ENCODE results near the gene LPIN2.

Gene LPIN2

DNA sequence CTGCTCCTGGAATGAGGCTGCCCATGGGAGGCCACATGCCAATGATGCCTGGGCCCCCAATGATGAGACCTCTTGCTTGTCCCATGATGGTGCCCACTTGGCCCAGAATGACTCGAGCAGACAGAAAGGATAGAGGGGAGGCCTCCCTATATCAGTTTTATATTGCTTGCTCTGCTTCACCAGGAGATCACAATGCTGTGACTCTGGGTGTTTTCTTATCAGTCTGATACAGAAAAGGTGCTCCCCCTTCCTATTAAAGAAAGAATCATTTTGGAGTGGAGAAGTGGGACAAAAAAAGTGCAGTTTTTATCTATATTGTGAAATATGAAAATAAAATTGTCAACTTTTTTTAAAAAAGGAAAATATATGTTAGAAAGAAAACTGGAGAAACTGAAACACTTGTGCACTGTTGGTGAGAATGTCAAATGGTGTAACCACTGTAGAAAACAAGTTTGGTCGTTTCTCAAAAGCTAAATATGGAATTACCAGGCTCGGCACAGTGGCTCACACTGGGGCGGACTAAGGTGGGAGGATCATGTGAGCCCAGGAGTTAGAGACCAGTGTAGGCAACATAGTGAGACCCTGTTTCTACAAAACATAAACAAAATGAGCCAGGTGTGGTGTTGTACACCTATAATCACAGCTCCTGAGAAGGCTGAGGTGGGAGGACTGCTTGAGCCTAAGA is 21.8 kb downstream of the LPIN2 start:
- Histone ChIP-seq H3K4me1 (ENCODE audit: control insufficient read depth, low read length) (peaks cover 5% of the 10 kb centered on the region), H3K9me2 (replicated peaks; ENCODE audit: control insufficient read depth, low read length) (no peaks in the 10 kb centered on the region), H3K27me3 (ENCODE audit: control insufficient read depth, low read length) (no peaks in the 10 kb centered on the region), H3K9me3 (ENCODE audit: control insufficient read depth, insufficient read depth, low read length) (no peaks in the 10 kb centered on the region), H3K4me2 (ENCODE audit: low read length) (no peak overlapping the region), H3K27ac (ENCODE audit: low read depth, low read length) (no peak overlapping the region), H3K36me3 (ENCODE audit: control insufficient read depth, low read length) (no peaks in the 10 kb centered on the region), H4K20me1 (ENCODE audit: control insufficient read depth, insufficient read depth, low read depth, low read length) (no peaks in the 10 kb centered on the region), H3K4me3 (ENCODE audit: low read length) (no peak overlapping the region), H3K79me2 (ENCODE audit: control insufficient read depth, low read length) (peaks cover 37% of the 10 kb centered on the region), H3F3A (ENCODE audit: control insufficient read depth, insufficient read depth) (no peaks in the 10 kb centered on the region)
- TF ChIP-seq, protein P1, sequence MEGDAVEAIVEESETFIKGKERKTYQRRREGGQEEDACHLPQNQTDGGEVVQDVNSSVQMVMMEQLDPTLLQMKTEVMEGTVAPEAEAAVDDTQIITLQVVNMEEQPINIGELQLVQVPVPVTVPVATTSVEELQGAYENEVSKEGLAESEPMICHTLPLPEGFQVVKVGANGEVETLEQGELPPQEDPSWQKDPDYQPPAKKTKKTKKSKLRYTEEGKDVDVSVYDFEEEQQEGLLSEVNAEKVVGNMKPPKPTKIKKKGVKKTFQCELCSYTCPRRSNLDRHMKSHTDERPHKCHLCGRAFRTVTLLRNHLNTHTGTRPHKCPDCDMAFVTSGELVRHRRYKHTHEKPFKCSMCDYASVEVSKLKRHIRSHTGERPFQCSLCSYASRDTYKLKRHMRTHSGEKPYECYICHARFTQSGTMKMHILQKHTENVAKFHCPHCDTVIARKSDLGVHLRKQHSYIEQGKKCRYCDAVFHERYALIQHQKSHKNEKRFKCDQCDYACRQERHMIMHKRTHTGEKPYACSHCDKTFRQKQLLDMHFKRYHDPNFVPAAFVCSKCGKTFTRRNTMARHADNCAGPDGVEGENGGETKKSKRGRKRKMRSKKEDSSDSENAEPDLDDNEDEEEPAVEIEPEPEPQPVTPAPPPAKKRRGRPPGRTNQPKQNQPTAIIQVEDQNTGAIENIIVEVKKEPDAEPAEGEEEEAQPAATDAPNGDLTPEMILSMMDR (IDR thresholded peaks at IDR 0.05; ENCODE audit: low read depth, low read length, poor library complexity, severe bottlenecking): no peak
- TF ChIP-seq EZH2phosphoT487 (IDR thresholded peaks at IDR 0.05; ENCODE audit: borderline replicate concordance, low read length): no peak

DNA sequence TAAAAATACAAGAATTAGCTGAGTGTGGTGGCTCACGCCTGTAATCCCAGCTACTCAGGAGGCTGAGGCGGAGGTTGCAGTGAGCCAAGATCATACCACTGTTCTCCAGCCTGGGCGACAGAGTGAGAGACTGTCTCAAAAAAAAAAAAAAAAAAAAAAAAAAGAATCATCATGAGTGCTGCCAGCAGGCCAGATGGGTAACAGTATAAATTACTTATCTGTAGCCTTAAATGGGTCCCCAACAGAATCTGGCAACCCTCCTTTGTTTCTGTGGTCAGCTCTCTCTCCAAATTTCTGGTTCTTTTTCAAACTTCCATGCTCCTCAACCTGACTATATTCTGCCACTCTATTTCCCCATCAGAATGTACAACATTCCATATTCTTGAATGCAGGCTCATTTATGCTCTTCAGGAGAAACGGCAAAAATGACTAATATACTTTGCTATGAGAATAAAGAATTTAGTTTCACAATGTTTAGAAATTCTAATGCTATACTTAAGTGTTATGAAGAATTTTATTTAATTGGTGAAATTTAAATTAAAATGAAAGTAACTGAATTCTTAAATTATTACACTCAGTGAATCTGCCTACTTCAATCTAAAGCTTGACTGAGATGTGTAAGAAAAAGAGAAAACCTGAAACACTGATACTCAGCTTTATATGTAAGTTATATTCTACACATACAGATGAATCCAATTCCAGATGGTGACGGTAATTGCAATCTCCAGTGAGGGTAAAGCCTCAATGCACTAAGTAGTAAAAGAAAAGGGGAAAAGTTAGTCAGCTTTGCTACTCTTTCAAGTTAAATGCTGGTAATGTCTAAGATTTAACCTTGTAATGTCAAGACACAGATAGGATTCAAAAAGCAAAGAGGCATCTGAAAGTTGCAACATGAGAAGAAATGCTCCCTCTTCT is 24.8 kb downstream of the LPIN2 start:
- peaks cover 3% of the 10 kb centered on the region; the same call in 1 of the 2 replicates for H3K4me1 ChIP-seq (ENCODE audit: control insufficient read depth, low read length)
- no peak overlapping the region for H3K27ac ChIP-seq (ENCODE audit: low read depth, low read length)
- no peaks in the 10 kb centered on the region for H3K9me2 ChIP-seq (replicated peaks; ENCODE audit: control insufficient read depth, low read length)
- no peak overlapping the region for H3K4me2 ChIP-seq (ENCODE audit: low read length)
- H3K4me3 ChIP-seq (ENCODE audit: low read length): no peak overlapping the region
- H3K27me3 ChIP-seq (ENCODE audit: control insufficient read depth, low read length): no peaks in the 10 kb centered on the region
- no peaks in the 10 kb centered on the region for H3K36me3 ChIP-seq (ENCODE audit: control insufficient read depth, low read length)
- H3F3A ChIP-seq (ENCODE audit: control insufficient read depth, insufficient read depth): no peaks in the 10 kb centered on the region
- peaks cover 37% of the 10 kb centered on the region for H3K79me2 ChIP-seq (ENCODE audit: control insufficient read depth, low read length)
- TF ChIP-seq, protein P1 (IDR thresholded peaks at IDR 0.05; ENCODE audit: low read depth, low read length, poor library complexity, severe bottlenecking): no peak
- no peak for TF ChIP-seq EZH2phosphoT487 (IDR thresholded peaks at IDR 0.05; ENCODE audit: borderline replicate concordance, low read length)
- no peaks in the 10 kb centered on the region; the same call in 1 of the 2 replicates for H4K20me1 ChIP-seq (ENCODE audit: control insufficient read depth, insufficient read depth, low read depth, low read length)
- H3K9me3 ChIP-seq (ENCODE audit: control insufficient read depth, insufficient read depth, low read length): no peaks in the 10 kb centered on the region

DNA sequence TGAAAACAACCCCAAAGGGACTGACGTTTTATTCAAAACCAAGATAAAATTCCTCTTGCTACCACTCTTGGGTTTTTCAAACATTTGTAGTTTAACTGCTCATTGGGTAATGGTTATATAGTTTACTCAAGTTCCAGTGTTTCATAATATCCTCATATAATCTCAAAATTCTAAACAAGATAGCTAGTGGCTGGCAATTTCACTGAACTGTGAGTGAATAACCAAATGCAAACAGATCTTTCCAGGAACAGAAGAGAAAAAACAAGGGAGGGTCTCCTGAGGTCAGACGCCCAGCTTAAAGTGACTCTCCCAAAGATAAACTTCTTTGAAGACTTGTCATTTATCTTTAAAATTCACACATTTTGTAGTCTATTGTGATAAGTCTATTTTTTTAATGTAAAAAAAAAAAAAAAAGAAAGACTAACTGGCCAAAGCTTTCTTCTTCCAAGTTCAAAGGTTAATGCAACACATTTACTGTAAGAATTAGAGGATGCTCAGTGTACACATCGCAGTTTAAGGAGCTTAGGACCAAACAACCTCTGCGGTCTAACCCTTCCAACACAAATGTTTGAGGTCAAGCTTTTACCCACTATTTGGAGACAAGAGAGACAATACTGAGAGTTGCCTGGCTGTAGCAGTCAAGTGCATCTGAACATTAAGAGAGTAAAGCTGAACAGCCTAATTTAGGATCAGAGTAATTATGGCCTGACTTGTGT is 26.6 kb downstream of the LPIN2 start:
- H3K9me2 ChIP-seq (replicated peaks; ENCODE audit: control insufficient read depth, low read length): no peaks in the 10 kb centered on the region
- H3K9me3 ChIP-seq (ENCODE audit: control insufficient read depth, insufficient read depth, low read length): no peaks in the 10 kb centered on the region
- no peak overlapping the region for H3K4me2 ChIP-seq (ENCODE audit: low read length)
- peaks cover 2% of the 10 kb centered on the region; the same call in 1 of the 2 replicates for H4K20me1 ChIP-seq (ENCODE audit: control insufficient read depth, insufficient read depth, low read depth, low read length)
- H3F3A ChIP-seq (ENCODE audit: control insufficient read depth, insufficient read depth): no peaks in the 10 kb centered on the region
- H3K79me2 ChIP-seq (ENCODE audit: control insufficient read depth, low read length): peaks cover 39% of the 10 kb centered on the region
- TF ChIP-seq, protein P1 (IDR thresholded peaks at IDR 0.05; ENCODE audit: low read depth, low read length, poor library complexity, severe bottlenecking): no peak
- TF ChIP-seq EZH2phosphoT487 (IDR thresholded peaks at IDR 0.05; ENCODE audit: borderline replicate concordance, low read length): no peak
- H3K36me3 ChIP-seq (ENCODE audit: control insufficient read depth, low read length): no peaks in the 10 kb centered on the region
- peaks cover 13% of the 10 kb centered on the region for H3K4me1 ChIP-seq (ENCODE audit: control insufficient read depth, low read length)
- H3K4me3 ChIP-seq (ENCODE audit: low read length): no peak overlapping the region
- no peak overlapping the region for H3K27ac ChIP-seq (ENCODE audit: low read depth, low read length)
- no peaks in the 10 kb centered on the region for H3K27me3 ChIP-seq (ENCODE audit: control insufficient read depth, low read length)

Data from DOHH2 (cell line).